ENCODE measurements around the gene GLCCI1. TPM values are rescaled to one million over a fixed set of nuclear protein-coding genes. Genes with fewer than 3 reads are reported as not detected.

GLCCI1 gene
- polyA plus RNA-seq, 1 donor from 2014 or later = 37.2 TPM

DNA sequence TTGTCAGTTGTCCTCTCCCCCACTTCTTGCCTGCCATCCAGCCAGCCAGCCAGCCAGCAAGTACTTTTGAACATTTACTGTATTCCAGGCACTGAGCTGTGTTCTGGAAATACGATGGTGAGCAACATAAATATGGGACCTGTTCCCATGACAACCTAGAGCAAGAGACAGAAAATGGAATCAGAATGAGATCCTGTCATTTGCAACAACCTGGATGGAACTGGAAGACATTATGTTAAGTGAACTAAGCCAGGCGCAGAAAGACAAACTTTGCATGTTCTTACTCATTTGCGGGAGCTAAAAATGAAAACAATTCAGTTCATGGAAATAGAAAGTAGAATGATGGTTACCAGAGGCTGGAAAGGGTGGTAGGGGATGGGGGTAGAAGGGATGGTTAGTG, 152.6 kb downstream of the GLCCI1 start (continued):
- TF ChIP-seq, protein P1, sequence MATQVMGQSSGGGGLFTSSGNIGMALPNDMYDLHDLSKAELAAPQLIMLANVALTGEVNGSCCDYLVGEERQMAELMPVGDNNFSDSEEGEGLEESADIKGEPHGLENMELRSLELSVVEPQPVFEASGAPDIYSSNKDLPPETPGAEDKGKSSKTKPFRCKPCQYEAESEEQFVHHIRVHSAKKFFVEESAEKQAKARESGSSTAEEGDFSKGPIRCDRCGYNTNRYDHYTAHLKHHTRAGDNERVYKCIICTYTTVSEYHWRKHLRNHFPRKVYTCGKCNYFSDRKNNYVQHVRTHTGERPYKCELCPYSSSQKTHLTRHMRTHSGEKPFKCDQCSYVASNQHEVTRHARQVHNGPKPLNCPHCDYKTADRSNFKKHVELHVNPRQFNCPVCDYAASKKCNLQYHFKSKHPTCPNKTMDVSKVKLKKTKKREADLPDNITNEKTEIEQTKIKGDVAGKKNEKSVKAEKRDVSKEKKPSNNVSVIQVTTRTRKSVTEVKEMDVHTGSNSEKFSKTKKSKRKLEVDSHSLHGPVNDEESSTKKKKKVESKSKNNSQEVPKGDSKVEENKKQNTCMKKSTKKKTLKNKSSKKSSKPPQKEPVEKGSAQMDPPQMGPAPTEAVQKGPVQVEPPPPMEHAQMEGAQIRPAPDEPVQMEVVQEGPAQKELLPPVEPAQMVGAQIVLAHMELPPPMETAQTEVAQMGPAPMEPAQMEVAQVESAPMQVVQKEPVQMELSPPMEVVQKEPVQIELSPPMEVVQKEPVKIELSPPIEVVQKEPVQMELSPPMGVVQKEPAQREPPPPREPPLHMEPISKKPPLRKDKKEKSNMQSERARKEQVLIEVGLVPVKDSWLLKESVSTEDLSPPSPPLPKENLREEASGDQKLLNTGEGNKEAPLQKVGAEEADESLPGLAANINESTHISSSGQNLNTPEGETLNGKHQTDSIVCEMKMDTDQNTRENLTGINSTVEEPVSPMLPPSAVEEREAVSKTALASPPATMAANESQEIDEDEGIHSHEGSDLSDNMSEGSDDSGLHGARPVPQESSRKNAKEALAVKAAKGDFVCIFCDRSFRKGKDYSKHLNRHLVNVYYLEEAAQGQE (IDR thresholded peaks at IDR 0.05; ENCODE audit: borderline replicate concordance) = peak; percentile 96

DNA sequence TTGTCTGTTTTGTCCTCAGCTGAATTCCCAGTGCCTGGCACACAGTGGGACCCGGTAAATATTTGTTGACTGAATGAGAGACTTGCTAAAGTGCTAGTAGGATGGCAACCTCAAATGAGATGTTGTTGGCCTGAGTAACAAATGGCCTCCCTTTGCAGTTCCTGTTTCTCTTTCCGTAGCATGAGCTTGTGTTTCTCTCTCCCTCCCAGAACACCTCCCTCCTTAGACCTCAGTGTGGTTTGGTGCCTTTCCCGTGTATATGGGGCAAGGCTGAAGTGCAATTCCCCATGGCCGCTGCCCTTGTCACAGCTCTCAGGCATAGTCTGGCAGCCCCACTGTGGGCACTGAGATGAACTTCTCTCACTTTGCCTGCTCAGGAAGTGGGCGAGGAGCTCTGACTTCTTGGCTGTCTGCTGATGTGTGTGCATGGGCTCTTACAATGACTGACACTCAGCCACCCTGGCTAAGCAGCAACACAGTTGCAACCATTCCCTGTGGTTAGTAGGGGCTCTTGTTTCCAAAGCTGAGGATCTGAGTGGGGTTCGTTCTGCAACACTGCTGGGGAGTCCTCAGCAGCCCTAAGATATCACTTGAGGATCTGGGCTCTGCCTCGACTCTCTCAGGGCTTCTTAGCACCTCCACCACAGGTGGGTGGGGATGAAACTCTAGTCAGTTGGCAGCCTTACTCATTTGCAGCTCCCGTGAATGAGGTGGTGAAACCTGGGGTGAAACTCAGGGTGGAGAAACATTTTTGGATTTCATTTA, 157.3 kb downstream of the GLCCI1 start:
- H3K27me3 ChIP-seq (ENCODE audit: insufficient read depth, low read depth, low read length) = no peaks in the 10 kb centered on the region
- H3K36me3 ChIP-seq (ENCODE audit: insufficient read depth, low read length) = no peaks in the 10 kb centered on the region
- H3K79me2 ChIP-seq (replicated peaks; ENCODE audit: insufficient read depth, low read length) = no peaks in the 10 kb centered on the region
- no peak overlapping the region for H3K4me3 ChIP-seq (ENCODE audit: low read length)
- H3K27ac ChIP-seq (ENCODE audit: low read length) = no peak overlapping the region
- no peak overlapping the region for H2AFZ ChIP-seq (ENCODE audit: low read depth, low read length)
- TF ChIP-seq EP300 (conservative IDR thresholded peaks at IDR 0.05; ENCODE audit: poor library complexity, severe bottlenecking) (no peak), SMC3 (conservative IDR thresholded peaks at IDR 0.05; ENCODE audit: poor library complexity) (no peak), EZH2 (IDR thresholded peaks at IDR 0.05; ENCODE audit: borderline replicate concordance, insufficient read depth, low read length, poor library complexity, severe bottlenecking) (no peak), MXI1 (conservative IDR thresholded peaks at IDR 0.05; ENCODE audit: poor library complexity, severe bottlenecking) (no peak), POLR2AphosphoS5 (IDR thresholded peaks at IDR 0.05) (no peak), RAD21 (conservative IDR thresholded peaks at IDR 0.05) (no peak), TAF1 (IDR thresholded peaks at IDR 0.05; ENCODE audit: low read depth) (no peak)
- TF ChIP-seq, protein P1 (IDR thresholded peaks at IDR 0.05; ENCODE audit: borderline replicate concordance) = no peak
- TF ChIP-seq, protein P2, sequence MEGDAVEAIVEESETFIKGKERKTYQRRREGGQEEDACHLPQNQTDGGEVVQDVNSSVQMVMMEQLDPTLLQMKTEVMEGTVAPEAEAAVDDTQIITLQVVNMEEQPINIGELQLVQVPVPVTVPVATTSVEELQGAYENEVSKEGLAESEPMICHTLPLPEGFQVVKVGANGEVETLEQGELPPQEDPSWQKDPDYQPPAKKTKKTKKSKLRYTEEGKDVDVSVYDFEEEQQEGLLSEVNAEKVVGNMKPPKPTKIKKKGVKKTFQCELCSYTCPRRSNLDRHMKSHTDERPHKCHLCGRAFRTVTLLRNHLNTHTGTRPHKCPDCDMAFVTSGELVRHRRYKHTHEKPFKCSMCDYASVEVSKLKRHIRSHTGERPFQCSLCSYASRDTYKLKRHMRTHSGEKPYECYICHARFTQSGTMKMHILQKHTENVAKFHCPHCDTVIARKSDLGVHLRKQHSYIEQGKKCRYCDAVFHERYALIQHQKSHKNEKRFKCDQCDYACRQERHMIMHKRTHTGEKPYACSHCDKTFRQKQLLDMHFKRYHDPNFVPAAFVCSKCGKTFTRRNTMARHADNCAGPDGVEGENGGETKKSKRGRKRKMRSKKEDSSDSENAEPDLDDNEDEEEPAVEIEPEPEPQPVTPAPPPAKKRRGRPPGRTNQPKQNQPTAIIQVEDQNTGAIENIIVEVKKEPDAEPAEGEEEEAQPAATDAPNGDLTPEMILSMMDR (IDR thresholded peaks at IDR 0.05; ENCODE audit: poor library complexity, severe bottlenecking) = no peak
- no peaks in the 10 kb centered on the region for H3K9me2 ChIP-seq (ENCODE audit: insufficient read depth, low read length)
- H3K9ac ChIP-seq (ENCODE audit: low read length) = no peak overlapping the region
- H3K4me2 ChIP-seq (ENCODE audit: low read length) = no peak overlapping the region
- no peaks in the 10 kb centered on the region for H4K20me1 ChIP-seq (ENCODE audit: insufficient read depth)
- H3F3A ChIP-seq (ENCODE audit: insufficient read depth, low read length, poor library complexity, severe bottlenecking) = no peaks in the 10 kb centered on the region
- H3K9me3 ChIP-seq (ENCODE audit: low read length) = no peaks in the 10 kb centered on the region
